ENCODE measurements around the gene BCDIN3D.

GRCh38 chr12:49806877-49807276, 36.0 kb downstream of the BCDIN3D start:
- TF ChIP-seq EP300 (IDR thresholded peaks at IDR 0.05; ENCODE audit: borderline replicate concordance in 1 of 2, low read depth in 2 of 2, low read length in 2 of 2): no peak
- no peak for TF ChIP-seq RBBP5 (IDR thresholded peaks at IDR 0.05; ENCODE audit: borderline replicate concordance, low read depth, low read length)
- no peak for TF ChIP-seq ZNF274 (IDR thresholded peaks at IDR 0.05; ENCODE audit: borderline replicate concordance, extremely low read depth, low read length)
- TF ChIP-seq, protein P1, sequence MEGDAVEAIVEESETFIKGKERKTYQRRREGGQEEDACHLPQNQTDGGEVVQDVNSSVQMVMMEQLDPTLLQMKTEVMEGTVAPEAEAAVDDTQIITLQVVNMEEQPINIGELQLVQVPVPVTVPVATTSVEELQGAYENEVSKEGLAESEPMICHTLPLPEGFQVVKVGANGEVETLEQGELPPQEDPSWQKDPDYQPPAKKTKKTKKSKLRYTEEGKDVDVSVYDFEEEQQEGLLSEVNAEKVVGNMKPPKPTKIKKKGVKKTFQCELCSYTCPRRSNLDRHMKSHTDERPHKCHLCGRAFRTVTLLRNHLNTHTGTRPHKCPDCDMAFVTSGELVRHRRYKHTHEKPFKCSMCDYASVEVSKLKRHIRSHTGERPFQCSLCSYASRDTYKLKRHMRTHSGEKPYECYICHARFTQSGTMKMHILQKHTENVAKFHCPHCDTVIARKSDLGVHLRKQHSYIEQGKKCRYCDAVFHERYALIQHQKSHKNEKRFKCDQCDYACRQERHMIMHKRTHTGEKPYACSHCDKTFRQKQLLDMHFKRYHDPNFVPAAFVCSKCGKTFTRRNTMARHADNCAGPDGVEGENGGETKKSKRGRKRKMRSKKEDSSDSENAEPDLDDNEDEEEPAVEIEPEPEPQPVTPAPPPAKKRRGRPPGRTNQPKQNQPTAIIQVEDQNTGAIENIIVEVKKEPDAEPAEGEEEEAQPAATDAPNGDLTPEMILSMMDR (IDR thresholded peaks at IDR 0.05; ENCODE audit: control extremely low read depth in 1 of 3, insufficient read depth in 1 of 3, low read depth in 1 of 3, low read length in 3 of 3): no peak
- no peak for TF ChIP-seq TAF1 (IDR thresholded peaks at IDR 0.05; ENCODE audit: low read depth, low read length)
- no peak for TF ChIP-seq SIN3A (conservative IDR thresholded peaks at IDR 0.05 in 1 of 2, IDR thresholded peaks at IDR 0.05 in 1 of 2; ENCODE audit: low read depth in 1 of 2, low read length in 2 of 2)
- TF ChIP-seq RNF2 (IDR thresholded peaks at IDR 0.05; ENCODE audit: borderline replicate concordance, low read depth, low read length, missing control alignments, poor library complexity, severe bottlenecking): no peak
- no peak for TF ChIP-seq POLR2AphosphoS5 (IDR thresholded peaks at IDR 0.05; ENCODE audit: low read depth, low read length)
- no peak for TF ChIP-seq SRF (IDR thresholded peaks at IDR 0.05; ENCODE audit: low read depth, low read length)
- TF ChIP-seq POLR2A (IDR thresholded peaks at IDR 0.05; ENCODE audit: control extremely low read depth in 1 of 2, low read depth in 2 of 2, low read length in 2 of 2): no peak
- no peak for TF ChIP-seq E2F6 (IDR thresholded peaks at IDR 0.05)

All from H1 (cell line).